GM19455 (cell line): ENCODE results near the gene C13orf46.
"Not testable (repeated sequence)": the region's sequence is repeated elsewhere in the genome, so short reads cannot be mapped to it uniquely, and the experiment has no call there.

Experiments used
- ATAC-seq: cut with Tn5 transposase; IDR thresholded peaks from one replicate; pipeline ENCODE4 v1.9.1; 2021; ENCODE audit not compliant: unreplicated experiment

Gene C13orf46

DNA sequence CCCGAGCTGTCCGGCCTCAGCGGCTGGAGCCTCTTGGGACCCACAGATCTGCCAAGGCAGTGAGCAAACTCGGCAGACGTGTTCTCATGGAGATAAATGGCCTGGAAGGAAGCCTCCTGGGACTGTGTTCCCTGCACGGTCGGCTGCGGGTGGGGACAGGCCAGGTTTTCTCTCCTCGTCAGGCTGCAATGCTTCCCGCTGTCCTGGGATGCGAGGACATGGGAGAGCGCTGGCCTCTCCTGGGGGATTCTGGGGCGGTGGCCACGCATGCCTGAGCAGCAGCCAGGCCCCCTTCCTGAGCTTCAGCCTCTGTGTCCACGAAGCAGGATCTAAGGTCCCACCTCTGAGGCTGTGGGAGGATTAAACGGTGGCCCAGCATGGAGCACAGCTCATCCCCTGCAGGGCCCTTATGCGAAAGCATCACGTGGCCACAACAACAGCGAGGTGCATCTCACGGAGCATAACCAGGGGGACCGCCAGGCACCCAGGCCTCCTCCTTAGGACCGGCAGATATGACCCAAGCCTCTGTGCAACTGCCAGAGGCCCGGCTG, 21.2 kb upstream of the C13orf46 start:
- ATAC-seq = no peak

- no peak for ATAC-seq
Measured at GRCh38 chr13:113992276-113993005, 18.6 kb upstream of the C13orf46 start.

DNA sequence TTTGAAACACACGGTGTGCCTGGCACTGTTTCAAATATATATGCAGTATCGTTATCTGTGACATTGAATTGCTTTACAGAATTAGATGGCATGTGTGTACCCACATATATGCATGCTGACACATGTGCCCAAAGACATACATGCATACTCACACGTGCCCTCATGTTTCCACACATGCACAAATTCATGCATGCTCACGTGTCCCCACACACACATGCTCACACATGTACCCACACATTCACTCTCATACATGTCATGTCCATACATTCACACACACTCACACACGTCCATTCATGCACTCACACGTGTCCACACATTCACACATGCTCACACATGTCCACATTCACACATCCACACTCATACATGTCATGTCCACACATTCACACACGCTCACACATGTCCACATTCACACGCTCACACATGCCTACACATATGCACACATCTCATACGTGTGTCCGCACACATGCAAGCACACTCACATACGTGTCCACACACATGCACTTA, 17.9 kb upstream of the C13orf46 start:
- no peak for ATAC-seq

GRCh38 chr13:113991191-113991669, 17.4 kb upstream of the C13orf46 start:
- no peak for ATAC-seq

- no peak for ATAC-seq
Measured at GRCh38 chr13:113990321-113990837, 16.5 kb upstream of the C13orf46 start.

DNA sequence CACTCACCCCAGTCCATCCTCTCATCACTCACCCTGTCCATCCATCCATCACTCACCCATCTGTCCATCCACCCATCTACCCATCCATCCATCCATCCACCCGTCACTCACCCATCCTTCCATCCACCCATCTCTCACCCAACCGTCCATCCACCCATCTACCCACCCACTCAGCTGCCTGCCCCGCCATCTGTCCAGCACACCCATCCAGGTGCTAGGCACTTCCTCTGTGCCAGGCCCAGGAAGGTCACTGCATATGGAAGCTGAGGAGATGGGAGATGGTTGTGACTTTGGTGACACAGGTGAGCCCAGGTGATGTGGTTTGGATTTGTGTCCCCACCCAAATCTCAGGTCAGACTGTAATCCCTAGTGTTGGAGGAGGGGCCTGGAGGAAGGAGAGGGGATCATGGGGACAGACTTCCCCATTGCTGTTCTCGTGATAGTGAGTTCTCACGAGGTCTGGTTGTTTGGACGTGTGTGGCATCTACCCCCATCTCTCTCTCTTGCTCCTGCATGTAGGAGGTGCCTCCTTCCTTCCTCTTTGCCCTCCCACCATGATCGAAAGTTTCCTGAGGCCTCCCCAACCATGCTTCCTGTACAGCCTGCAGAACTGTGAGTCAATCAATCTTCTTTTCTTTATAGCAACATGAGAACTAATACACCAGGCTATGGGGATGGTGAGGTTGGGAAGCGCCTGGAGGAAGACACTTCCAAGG, 15.9 kb upstream of the C13orf46 start:
- ATAC-seq = no peak

GRCh38 chr13:113988859-113989258, 15.0 kb upstream of the C13orf46 start:
- not testable (repeated sequence) for ATAC-seq

- ATAC-seq = no peak
Measured at GRCh38 chr13:113982296-113982661, 8.4 kb upstream of the C13orf46 start.

- ATAC-seq = no peak
Measured at GRCh38 chr13:113981611-113982295, 7.9 kb upstream of the C13orf46 start.

DNA sequence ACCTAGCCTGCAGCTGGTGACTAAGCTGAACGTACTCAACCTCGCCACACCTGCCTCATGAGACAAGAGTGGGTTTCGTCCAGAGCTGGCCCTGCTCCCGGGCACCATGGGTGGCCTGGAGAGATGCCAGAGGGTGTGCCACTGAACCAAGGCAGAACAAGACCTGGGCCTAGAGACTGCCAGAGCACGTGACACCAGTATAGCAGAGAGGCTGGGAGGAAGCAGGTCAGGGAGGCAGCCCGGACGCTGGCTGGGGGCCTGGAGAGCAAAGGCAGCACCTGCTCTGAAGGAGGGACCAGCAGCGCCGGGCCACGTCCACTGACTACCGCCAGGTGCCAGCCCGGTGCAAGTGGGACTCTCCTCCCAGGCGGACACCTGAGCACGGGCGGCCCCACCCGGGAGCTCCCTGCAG, 7.3 kb upstream of the C13orf46 start:
- no peak for ATAC-seq

DNA sequence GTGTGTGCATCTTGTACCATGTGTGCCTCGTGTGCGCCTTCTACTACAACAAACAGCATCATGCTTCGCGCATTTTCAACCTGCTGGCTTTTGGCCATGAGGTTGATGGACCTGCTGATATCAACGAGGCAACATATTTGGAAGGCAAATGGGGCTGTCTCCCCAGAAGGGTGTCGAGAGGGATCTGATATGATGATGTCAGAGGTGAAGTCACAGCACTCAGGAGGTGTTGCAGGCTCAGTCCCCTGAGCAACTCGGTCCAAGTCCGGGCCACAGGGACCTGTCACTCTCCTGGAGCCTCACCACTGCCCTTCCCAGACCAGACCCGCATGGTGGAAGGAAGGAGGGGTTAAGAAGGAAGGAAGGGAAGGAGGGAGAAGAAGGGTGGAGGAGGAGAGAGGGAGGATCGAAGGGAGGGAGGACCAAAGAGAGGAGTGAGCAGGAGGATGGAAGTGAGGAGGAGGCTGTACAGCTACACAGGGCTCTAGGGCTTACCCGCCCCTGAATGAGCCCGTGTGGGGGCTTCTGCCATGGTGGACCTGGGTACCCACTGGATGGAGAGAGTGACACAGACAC, 6.7 kb upstream of the C13orf46 start:
- no peak for ATAC-seq

- ATAC-seq = no peak
Measured at GRCh38 chr13:113979791-113980471, 6.1 kb upstream of the C13orf46 start.

GRCh38 chr13:113978741-113979481, 5.0 kb upstream of the C13orf46 start:
- ATAC-seq = no peak

- ATAC-seq = no peak
Measured at GRCh38 chr13:113977976-113978375, 4.1 kb upstream of the C13orf46 start.

GRCh38 chr13:113976711-113977684, 3.1 kb upstream of the C13orf46 start:
- ATAC-seq = no peak

GRCh38 chr13:113975416-113975815, 1.5 kb upstream of the C13orf46 start:
- no peak for ATAC-seq

DNA sequence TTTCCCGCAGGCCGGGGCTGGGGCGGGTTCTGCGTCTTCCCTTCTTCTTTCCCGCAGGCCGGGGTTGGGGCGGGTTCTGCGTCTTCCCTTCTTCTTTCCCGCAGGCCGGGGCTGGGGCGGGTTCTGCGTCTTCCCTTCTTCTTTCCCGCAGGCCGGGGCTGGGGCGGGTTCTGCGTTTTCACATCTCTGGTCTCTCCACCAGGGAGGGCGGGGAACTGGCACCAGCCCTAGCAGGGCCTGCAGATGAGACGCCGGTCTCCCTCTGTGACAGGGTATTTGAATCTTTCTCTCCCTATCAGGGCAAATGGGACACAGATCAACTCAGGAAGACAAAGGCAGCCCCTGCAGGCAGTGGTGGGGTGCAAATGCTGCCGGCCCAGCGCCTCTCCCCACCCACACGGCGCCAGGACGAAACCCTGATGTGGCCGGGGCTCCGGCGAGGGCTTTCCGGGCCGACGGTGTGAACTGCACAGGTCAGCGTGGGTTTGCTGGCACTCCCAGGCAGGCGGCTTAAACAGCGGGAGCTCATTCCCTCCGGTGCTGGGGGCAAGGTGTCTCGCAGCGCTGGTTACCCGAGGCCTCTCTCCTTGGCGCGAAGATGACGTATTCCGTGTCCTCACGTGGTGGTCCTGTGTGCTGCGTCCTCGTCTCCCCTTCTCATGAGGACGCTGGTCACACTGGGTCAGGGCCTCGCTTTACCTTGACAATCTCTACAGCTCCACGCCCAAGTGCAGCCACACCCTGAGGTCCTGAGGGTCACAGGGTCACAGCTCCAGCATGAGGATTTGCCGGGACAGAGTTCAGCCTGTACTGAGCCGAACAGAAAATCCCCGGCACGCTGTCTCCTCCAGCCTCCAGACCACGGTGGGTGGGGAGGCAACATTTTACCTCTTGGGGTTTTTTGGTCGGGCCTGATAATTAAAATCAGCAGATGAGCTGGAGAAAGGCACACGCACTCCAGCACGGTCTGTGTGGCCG, 717 bp upstream of the C13orf46 start:
- no peak for ATAC-seq
